HepG2 (cell line): Measurements from ENCODE around the gene MTOR. TPM values are rescaled to one million over a fixed set of nuclear protein-coding genes. Genes with fewer than 3 reads are reported as not detected.

Experiments used
- ATAC-seq: fragments of 200-7000 bp; cut with Tn5 transposase; 3 replicates; pipeline ENCODE4 v1.9.1; 2020; ENCODE audit warnings: mild to moderate bottlenecking, moderate library complexity
- BruUV-seq: library from RNA; stranded (reverse); fragments of 400-500 nt; replicated peaks from 2 replicates; lab custom pipeline; 2021; lab: Mats Ljungman, UMichigan
- CTCF ChIA-PET: fragments of 300-600 bp; formaldehyde crosslinking; extraction: SDS; loops from one replicate; lab custom pipeline; 2021; ENCODE audit warnings: low total read pairs, inconsistent platforms, low intra/inter-chr PET ratio; lab: Yijun Ruan, JAX
- POLR2A ChIA-PET: fragments of 350-600 bp; sonication (Branson Sonifier 250); formaldehyde crosslinking; loops from one replicate; lab custom pipeline; 2020; ENCODE audit warnings: antibody characterized with exemption, inconsistent platforms; lab: Yijun Ruan, JAX
- DNase-seq: peaks from one replicate; pipeline ENCODE4 v3.0.0-alpha.2; 2015; ENCODE audit warnings: low spot score
- FAIRE-seq: peaks from 3 replicates; lab custom pipeline; 2011; peaks lifted over from hg19 to GRCh38; lab: Jason Lieb, UNC
- H2AFZ ChIP-seq: one replicate; pipeline ENCODE4 v1.6.1; 2011; ENCODE audit warnings: low read length, inconsistent platforms
- H3K27ac ChIP-seq: fragments of 300-600 bp; 3 replicates; pipeline ENCODE4 v1.8.0; 2011; ENCODE audit warnings: mixed run types, mild to moderate bottlenecking, mixed read lengths, low read length, inconsistent platforms; ENCODE audit not compliant: insufficient read depth; ENCODE audit errors: extremely low read length
- H3K27me3 ChIP-seq, 2 experiments: fragments of 200-600 bp in 1 of 2; 2 replicates in 1 of 2; 3 replicates in 1 of 2; pipeline versions ENCODE4 v1.6.0 to v1.8.0; 2011; ENCODE audit warnings: low read length in 2 of 2, mild to moderate bottlenecking in 2 of 2, moderate library complexity in 2 of 2, inconsistent platforms in 1 of 2; ENCODE audit not compliant: insufficient read depth in 2 of 2, control insufficient read depth in 1 of 2
- H3K36me3 ChIP-seq, 2 experiments: fragments of 200-600 bp in 1 of 2; replicated peaks in 1 of 2; 2 replicates in 1 of 2; 3 replicates in 1 of 2; pipeline versions ENCODE4 v1.5.1 to v1.8.0; 2011; ENCODE audit warnings: low read length in 2 of 2, inconsistent platforms in 1 of 2; ENCODE audit not compliant: insufficient read depth in 2 of 2, control insufficient read depth in 1 of 2
- H3K4me1 ChIP-seq: 2 replicates; pipeline ENCODE4 v1.5.1; 2012; ENCODE audit warnings: low read length, inconsistent platforms; ENCODE audit not compliant: insufficient read depth
- H3K4me2 ChIP-seq: 2 replicates; pipeline ENCODE4 v1.6.0; 2011; ENCODE audit warnings: low read depth, low read length, inconsistent platforms
- H3K4me3 ChIP-seq, 3 experiments: fragments of 200-600 bp in 1 of 3; sonication (generic), shearing (Covaris generic) in 1 of 3; replicated peaks in 1 of 3; 2 replicates each; pipeline ENCODE4 v1.5.1; 2011 to 2016; ENCODE audit warnings: low read length in 3 of 3, inconsistent platforms in 2 of 3, low read depth in 2 of 3, mild to moderate bottlenecking in 2 of 3, control low read depth in 1 of 3, mixed read lengths in 1 of 3; ENCODE audit not compliant: insufficient read depth in 1 of 3
- H3K79me2 ChIP-seq: one replicate; pipeline ENCODE4 v1.6.1; 2011; ENCODE audit warnings: low read length, inconsistent platforms; ENCODE audit not compliant: insufficient read depth
- H3K9ac ChIP-seq: 2 replicates; pipeline ENCODE4 v1.6.0; 2011; ENCODE audit warnings: mild to moderate bottlenecking, low read depth, low read length, inconsistent platforms; ENCODE audit not compliant: insufficient read depth
- H3K9me3 ChIP-seq: 2 replicates; pipeline ENCODE4 v1.5.1; 2012; ENCODE audit warnings: mild to moderate bottlenecking, low read length
- H4K20me1 ChIP-seq: 2 replicates; pipeline ENCODE4 v1.6.0; 2011; ENCODE audit warnings: inconsistent platforms, mild to moderate bottlenecking, low read length, moderate library complexity; ENCODE audit not compliant: insufficient read depth
- ATAD3A ChIP-seq: sonication (generic); formaldehyde crosslinking; IDR thresholded peaks from 2 replicates; pipeline ENCODE4 v1.4.0; 2020; ENCODE audit warnings: missing genetic modification reagents
- MIER2 ChIP-seq: IDR thresholded peaks from 2 replicates; pipeline ENCODE4 v1.6.1; 2016; ENCODE audit warnings: missing biosample characterization, missing genetic modification reagents
- NKX3-1 ChIP-seq: sonication (generic); formaldehyde crosslinking; IDR thresholded peaks from 2 replicates; pipeline ENCODE4 v1.5.0; 2020; ENCODE audit warnings: missing genetic modification reagents
- WGBS: methylation state at CpG from one replicate; pipeline ENCODE4 v1.1.6; 2017; ENCODE audit warnings: low lambda C conversion rate; 5-methylcytosine and 5-hydroxymethylcytosine counted together
- in situ Hi-C: cut with HindIII; loops from 2 replicates; pipeline ENCODE4 v1.10.0; 2017; ENCODE audit warnings: low pct_unique_long_range_greater_than_20kb; ENCODE audit not compliant: extremely low pct_ligation_motif_present
- intact Hi-C: fragments of 100-400 bp; cut with micrococcal nuclease; formaldehyde crosslinking; loops from one replicate; pipeline ENCODE4 v1.10.0; 2022; ENCODE audit not compliant: unreplicated experiment
- polyA plus RNA-seq, 8 experiments: library from polyadenylated mRNA; depleted of rRNA in 3 of 8; stranded (reverse) in 7 of 8; unstranded in 1 of 8; fragments of >200 nt; fragmentation: Illumina TruSeq in 4 of 8; extraction: Trizol in 4 of 8; gene quantifications; 2 replicates each; pipeline versions ENCODE4 v1.2.1 to v1.2.3, GENCODE V29; 2011 to 2016; ENCODE audit warnings: low read depth in 4 of 8, missing spikeins in 1 of 8, mixed read lengths in 1 of 8; ENCODE audit not compliant: insufficient read depth in 1 of 8
- total RNA-seq, 5 experiments: library from RNA; depleted of rRNA; stranded (reverse); fragments of >200 nt; fragmentation: Illumina TruSeq; extraction: Trizol; gene quantifications; 2 replicates each; pipeline ENCODE4 v1.2.3, GENCODE V29; 2016; ENCODE audit warnings: low read depth in 1 of 5
- TF ChIP-seq, protein P1 (sequence below), 2 experiments: IDR thresholded peaks; 2 replicates each; pipeline ENCODE4 v1.6.1; 2011 to 2012; ENCODE audit warnings: low read length in 2 of 2, borderline replicate concordance in 1 of 2, low read depth in 1 of 2, mild to moderate bottlenecking in 1 of 2, moderate library complexity in 1 of 2

The MTOR gene
- total and polyA plus RNA-seq, 2 of the 13 experiments (the other 11 are each of a cell fraction or from before 2014, with no cell fraction given), result 24.6 to 34.6 TPM

DNA sequence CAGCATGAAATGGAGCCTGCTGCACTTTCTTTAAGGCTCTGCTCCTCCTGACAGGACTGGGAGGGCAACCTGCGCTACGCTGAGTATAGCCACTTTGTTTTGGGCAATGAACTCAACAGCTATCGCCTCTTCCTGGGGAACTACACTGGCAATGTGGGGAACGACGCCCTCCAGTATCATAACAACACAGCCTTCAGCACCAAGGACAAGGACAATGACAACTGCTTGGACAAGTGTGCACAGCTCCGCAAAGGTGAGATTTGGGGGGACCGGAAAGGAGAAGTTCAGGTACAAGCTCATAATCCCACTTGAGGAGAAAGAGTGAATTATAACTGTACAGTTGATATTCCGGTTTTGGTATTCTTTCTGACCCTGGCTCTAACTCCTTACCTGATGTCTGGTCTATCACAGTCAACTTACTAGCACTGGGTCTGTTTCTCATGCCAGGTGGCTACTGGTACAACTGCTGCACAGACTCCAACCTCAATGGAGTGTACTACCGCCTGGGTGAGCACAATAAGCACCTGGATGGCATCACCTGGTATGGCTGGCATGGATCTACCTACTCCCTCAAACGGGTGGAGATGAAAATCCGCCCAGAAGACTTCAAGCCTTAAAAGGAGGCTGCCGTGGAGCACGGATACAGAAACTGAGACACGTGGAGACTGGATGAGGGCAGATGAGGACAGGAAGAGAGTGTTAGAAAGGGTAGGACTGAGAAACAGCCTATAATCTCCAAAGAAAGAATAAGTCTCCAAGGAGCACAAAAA, 67.8 kb downstream of the MTOR start:
- CTCF ChIA-PET, result no interaction called here
- H3K36me3 ChIP-seq, result peaks cover 29 to 69% of the 10 kb centered on the region in 2 experiments
- no peak for FAIRE-seq

More for the DNA sequence above, 67.8 kb downstream of the MTOR start:
- no peaks in the 10 kb centered on the region for H3K9me3 ChIP-seq
- TF ChIP-seq MIER2 (CRISPR knock-in tag) (peak; percentile 59; the same call in 1 of the 2 replicates), NKX3-1 (CRISPR knock-in tag) (no peak), ATAD3A (CRISPR knock-in tag) (no peak)
- TF ChIP-seq, protein P1, sequence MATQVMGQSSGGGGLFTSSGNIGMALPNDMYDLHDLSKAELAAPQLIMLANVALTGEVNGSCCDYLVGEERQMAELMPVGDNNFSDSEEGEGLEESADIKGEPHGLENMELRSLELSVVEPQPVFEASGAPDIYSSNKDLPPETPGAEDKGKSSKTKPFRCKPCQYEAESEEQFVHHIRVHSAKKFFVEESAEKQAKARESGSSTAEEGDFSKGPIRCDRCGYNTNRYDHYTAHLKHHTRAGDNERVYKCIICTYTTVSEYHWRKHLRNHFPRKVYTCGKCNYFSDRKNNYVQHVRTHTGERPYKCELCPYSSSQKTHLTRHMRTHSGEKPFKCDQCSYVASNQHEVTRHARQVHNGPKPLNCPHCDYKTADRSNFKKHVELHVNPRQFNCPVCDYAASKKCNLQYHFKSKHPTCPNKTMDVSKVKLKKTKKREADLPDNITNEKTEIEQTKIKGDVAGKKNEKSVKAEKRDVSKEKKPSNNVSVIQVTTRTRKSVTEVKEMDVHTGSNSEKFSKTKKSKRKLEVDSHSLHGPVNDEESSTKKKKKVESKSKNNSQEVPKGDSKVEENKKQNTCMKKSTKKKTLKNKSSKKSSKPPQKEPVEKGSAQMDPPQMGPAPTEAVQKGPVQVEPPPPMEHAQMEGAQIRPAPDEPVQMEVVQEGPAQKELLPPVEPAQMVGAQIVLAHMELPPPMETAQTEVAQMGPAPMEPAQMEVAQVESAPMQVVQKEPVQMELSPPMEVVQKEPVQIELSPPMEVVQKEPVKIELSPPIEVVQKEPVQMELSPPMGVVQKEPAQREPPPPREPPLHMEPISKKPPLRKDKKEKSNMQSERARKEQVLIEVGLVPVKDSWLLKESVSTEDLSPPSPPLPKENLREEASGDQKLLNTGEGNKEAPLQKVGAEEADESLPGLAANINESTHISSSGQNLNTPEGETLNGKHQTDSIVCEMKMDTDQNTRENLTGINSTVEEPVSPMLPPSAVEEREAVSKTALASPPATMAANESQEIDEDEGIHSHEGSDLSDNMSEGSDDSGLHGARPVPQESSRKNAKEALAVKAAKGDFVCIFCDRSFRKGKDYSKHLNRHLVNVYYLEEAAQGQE (IDR thresholded peaks at IDR 0.05; ENCODE audit: borderline replicate concordance in 1 of 2, low read depth in 1 of 2, low read length in 2 of 2), result peak; percentile 33 to 84
- TF ChIP-seq, all 625 proteins: peak for 2
- Histone ChIP-seq H3K4me2 (no peak overlapping the region), H3K27ac (no peak overlapping the region), H3K9ac (no peak overlapping the region), H3K27me3 (no peaks in the 10 kb centered on the region), H3K4me1 (no peaks in the 10 kb centered on the region), H3K4me3 (no peak overlapping the region), H3K79me2 (no peaks in the 10 kb centered on the region), H2AFZ (no peak overlapping the region), H4K20me1 (no peaks in the 10 kb centered on the region)
- 97% methylated on average over 14 of the region's 14 CpGs for WGBS
- BruUV-seq, result no TSS peak
- POLR2A ChIA-PET, result no interaction called here
- ATAC-seq, result no peak
- in situ Hi-C loops (no loop called here), intact Hi-C loops (no loop called here)
- no peak for DNase-seq
